ENCODE measurements around the gene ATXN1L.
A peak's percentile ranks its signal among the peaks of the same experiment; 100 is the strongest.
"Not testable (repeated sequence)": the region's sequence is repeated elsewhere in the genome, so short reads cannot be mapped to it uniquely, and the experiment has no call there.

Gene ATXN1L

DNA sequence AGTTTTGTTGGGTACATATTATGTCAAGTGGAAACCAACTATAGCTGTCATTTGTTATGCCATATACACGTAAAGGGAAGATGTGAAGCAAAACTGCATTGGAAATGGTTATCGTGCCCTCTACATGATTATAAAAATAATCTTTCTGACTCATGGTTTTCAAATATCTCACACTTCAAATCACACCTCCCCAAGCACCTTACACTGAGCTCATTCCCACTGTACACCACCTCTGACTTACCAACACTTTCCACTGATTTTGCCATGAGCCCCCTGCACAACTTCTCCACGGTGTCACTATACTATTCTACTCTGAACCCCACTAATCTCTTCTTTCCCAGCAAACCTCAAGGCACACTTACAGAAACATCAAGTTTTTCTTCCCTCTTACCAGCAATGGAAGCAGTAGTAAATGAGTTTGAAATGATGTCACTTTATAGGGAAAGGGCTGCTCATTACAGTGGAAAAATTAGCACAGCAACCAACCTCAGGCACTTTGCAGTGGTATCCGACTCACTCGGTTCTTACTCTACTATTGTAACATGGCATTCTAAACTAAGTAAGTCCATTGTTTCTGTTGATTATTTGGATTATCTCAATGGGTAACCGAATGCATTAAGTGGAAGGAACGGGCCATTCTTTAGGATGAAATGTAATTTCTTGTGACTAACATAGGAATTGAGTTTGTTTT lies 19.5 kb downstream of the ATXN1L start:
- no peak overlapping the region for H3K4me3 ChIP-seq (ENCODE audit: low read length)
- TF ChIP-seq ZNF274 (IDR thresholded peaks at IDR 0.05; ENCODE audit: low read depth, low read length) = no peak

DNA sequence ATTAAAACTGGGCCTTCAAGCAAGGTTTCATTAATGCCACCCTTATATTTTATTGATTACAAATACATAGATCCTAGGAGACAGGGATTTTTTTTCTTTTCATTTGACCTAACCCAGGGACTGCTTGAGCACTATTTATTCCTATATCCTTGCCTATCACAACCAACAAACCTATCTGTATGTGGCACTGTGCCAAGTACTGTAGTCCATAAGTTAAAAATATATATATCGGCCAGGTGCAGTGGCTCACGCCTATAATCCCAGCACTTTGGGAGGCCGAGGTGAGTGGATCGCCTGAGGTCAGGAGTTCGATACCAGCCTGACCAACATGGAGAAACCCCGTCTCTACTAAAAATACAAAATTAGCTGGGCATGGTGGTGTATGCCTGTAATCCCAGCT lies 21.4 kb downstream of the ATXN1L start:
- H3K4me3 ChIP-seq (ENCODE audit: low read length) = not testable (repeated sequence)

DNA sequence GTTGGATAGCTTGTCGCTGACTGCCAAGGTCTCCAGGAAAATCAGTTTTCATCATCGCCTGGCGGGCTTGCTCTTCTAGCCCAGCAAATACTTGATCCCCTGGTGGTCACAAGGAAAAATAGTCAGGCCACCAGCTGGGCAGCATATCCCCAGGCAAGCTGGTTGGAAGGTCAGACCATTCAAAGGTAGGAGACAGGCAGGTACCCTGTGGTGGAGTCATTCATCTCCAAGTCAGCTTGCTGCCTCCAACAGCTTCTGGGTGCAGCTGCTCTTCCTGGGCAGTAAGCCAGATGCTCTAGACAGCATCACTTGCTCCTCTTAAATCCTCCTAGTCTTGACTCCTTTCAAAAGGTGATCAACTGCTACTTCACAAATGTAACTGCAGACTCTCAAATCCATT lies 22.2 kb downstream of the ATXN1L start:
- H3K4me3 ChIP-seq (ENCODE audit: low read length) = no peak overlapping the region
- no peak for TF ChIP-seq ZNF274 (IDR thresholded peaks at IDR 0.05; ENCODE audit: low read depth, low read length)

DNA sequence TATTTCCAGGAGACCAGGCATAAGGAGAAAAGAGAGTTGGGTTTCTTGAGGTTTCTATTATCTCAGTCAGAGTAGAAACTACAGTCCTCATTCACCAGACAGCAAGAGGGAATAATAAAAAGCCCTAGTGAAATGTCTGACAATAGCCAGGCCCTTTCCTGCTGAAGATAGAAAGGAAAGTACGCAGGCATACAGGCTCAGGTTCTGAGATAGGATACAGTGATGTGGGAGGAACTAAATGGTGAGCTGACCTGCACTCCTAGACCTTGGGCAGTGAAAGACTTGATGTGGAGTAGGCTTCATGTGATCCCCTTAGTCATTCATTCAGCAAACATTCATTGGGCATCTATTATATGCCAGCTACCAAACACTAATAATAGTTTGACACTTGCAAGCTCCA lies 23.3 kb downstream of the ATXN1L start:
- no peak overlapping the region for H3K4me3 ChIP-seq (ENCODE audit: low read length)
- no peak for TF ChIP-seq ZNF274 (IDR thresholded peaks at IDR 0.05; ENCODE audit: low read depth, low read length)

DNA sequence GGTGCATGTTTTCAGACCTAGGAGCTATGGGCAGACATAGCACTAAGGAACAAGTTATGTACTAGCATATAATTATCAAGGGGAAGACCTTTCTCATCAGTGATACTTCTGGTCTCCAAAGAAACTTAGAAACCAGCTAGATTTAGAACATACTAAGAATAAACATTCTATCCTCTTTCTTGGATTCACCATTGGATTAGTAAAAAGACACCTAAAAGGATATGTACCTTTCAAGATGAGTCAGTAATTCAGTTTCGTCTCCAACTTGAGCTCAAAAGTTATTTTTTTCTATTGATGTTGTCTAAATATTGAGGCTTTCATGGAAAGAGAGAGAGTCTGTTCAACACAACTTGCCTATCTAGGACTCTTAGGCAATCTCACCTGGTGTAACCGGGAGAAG lies 25.0 kb downstream of the ATXN1L start:
- no peak for TF ChIP-seq ZNF274 (IDR thresholded peaks at IDR 0.05; ENCODE audit: low read depth, low read length)

DNA sequence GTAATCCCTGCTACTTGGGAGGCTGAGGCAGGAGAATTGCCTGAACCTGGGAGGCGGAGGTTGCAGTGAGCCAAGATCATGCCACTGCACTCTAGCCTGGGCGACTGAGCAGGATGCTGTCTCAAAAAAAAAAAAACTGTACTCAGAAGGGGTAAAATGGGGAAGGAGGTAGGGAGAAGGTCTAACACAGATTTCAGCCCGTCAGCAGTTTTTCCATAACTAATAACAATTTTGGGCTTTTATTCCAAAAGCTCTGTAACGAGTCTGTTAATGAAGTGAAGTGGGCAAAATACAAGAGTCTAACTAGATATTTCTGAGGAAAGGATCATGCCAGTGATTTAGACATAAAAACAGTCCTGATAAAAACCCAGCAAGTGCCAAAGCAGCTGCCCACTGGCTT lies 27.4 kb downstream of the ATXN1L start:
- no peak overlapping the region for H3K4me3 ChIP-seq (ENCODE audit: low read length)
- no peak for TF ChIP-seq ZNF274 (IDR thresholded peaks at IDR 0.05; ENCODE audit: low read depth, low read length)

More for the DNA sequence above, 25.0 kb downstream of the ATXN1L start:
- H3K4me3 ChIP-seq (ENCODE audit: low read length) = no peak overlapping the region

DNA sequence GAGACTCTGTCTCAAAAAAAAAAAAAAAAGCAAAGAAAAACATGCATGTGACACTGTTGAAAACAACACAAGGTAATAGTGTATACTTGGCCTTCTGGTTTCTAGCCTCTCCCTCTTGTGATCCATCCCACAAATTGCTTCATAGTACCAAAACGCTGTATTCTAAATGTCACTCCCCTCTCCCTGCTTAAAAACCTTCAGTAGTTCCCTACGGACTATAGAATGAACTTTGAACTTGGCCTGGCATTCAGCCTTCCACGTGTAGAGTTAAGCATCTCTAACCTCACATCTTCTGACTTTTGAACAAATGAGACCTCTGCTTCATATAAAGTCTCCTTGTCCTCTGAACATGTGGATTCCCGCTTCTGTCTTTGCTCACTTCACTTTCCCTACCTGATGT lies 33.1 kb downstream of the ATXN1L start:
- H3K4me3 ChIP-seq (ENCODE audit: low read length) = no peak overlapping the region
- TF ChIP-seq ZNF274 (IDR thresholded peaks at IDR 0.05; ENCODE audit: low read depth, low read length) = no peak

DNA sequence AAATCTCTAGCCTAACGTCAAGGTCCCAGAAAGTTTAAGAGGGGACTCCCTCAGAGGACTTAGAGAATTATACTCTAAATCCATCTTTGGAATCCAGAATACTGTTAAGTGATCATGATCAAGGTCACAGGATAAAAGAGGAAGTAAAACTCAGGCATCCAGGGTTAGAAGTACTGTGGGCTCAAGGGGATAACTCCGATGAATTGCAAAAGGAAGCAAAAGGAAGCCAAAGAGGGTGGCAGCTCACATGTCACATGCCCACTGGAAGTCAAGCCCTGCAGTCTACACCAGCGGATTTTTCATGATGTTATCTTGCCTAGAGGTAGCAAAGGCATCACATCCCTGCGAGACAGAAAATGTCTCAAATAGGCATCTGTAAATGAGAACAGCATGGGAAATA lies 34.4 kb downstream of the ATXN1L start:
- no peak for TF ChIP-seq ZNF274 (IDR thresholded peaks at IDR 0.05; ENCODE audit: low read depth, low read length)
- no peak overlapping the region for H3K4me3 ChIP-seq (ENCODE audit: low read length)

DNA sequence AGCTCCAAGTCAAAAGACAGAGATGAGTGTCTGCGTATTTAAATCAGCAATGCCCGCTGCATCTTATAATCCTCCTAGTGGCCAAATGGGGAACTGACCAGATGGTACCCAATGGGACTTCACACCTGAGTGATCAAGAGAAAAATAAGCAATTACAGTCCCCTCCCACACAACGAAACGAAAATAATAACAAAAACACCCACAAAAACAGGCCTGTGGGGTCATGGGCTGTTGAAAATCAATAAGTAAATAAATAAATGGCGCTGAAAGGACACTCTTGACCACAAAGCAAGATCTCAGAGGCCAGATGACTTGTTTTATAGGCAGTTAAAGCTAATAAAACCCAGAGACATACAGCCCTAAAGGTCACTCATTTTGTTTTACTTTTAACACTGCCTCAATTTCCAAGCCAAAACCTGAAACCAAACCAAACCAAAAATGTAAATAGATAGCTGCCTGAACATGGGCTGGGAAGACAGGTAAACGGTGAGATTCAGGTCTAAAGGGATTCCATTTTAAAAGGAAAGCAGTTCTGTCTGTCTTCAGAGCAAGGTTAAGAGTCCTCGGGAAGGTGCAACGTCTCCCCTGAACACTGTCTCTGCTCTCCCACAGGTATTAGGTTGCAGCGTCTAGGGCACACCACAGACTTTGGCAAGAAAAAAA lies 36.9 kb downstream of the ATXN1L start:
- peak overlapping the region; percentile 60 for H3K4me3 ChIP-seq (ENCODE audit: low read length)
- no peak for TF ChIP-seq ZNF274 (IDR thresholded peaks at IDR 0.05; ENCODE audit: low read depth, low read length)

DNA sequence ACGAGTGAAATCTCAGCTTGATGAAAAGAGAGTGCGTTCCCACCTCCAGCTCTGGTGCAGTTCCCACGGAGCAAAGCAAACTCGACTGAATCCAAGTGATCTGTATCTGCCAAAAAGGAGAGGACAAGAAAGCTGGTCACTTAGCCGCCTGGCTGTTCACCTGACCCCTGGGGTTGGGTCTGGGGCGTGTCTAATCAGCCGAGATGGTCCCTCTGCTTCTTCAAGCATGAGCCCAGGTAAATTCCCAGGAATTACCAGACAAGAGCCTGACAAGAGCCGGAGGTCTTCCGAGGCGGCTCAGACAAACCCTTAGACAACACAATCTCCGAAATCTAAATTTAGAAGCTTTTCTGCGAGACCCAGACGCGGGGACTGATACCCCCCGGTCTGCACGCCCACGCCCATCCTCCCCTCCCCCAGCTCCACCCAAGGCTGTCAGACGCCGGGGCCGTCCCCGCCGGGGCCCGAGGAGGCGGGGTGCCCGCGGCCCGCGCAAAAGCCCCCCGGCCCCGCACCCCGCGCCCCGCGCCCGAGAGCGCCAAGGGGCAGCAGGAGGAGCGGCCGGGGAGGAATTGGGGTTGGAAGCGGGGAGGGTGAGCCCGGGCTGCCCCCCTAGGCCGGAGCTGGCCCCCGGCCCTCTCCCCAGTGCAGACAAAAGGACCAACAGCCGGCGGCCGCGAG lies 37.5 kb downstream of the ATXN1L start:
- no peak for TF ChIP-seq ZNF274 (IDR thresholded peaks at IDR 0.05; ENCODE audit: low read depth, low read length)
- peak overlapping the region; percentile 60 for H3K4me3 ChIP-seq (ENCODE audit: low read length)

DNA sequence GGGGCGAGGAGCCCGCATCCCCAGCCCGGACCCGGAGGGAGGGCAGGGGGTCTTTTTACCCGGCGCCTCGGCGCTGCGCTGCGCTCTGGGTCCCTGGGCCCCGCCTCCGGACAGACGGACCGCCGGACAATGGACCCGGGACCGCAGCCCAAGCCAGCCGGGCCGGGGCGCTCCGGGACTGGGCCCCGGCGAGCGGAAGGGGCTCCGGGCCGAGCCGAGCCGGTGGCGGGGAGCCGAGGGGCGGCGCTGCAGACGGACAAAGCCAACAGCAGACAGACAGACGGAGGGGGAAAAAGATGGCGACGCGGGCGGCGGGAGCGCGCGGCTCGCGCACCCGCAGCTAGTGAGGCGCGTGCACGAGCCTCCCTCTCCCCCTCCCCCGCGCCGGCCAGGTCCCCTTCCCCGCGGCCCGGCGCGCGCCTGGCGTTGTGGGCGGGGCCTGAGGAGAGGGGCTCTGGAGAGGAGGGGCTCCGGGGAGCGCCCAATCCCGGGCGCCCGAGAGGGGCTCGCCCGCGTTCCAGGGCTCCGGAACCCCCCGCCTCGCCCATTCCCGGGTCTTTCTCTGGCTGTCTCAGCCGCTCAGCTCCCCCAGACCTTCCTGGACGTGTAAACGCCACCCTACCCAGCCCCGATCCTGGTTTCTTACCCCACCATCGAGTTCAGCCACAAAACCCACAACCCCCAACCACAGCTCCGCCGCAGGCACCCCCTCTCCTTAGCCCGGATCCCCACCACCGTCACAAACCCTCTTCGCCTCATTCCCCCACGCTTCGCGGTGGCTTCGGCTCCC lies 38.3 kb downstream of the ATXN1L start, which contains the start of gene ZNF821:
TSS of gene ZNF821 (minus strand) at position 334 of the 790 bp plus-strand sequence. CDS start 4,236 bp downstream, outside the sequence.
- H3K4me3 ChIP-seq (ENCODE audit: low read length) = peak within 1 kb of the TSS; percentile 60
- no peak for TF ChIP-seq ZNF274 (IDR thresholded peaks at IDR 0.05; ENCODE audit: low read depth, low read length)

DNA sequence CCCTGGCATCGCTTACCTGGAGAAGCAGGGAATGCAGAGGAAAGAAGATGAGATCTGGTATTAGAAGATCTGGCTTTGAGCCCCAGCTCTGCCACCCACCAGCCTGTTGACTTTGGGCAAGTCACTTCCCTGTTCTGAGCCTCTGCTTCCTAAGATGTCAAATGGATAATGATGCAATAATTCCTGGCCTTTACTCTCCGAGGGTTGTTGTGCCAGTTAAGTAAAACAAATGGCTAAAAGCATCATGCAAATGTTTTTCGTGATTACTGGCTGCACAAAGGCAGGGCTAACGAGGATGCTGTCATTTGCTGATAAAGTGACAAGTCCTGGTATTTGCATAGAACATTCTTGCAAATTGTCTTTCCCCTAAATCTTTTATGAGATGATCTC lies 39.5 kb downstream of the ATXN1L start:
- H3K4me3 ChIP-seq (ENCODE audit: low read length) = no peak overlapping the region

DNA sequence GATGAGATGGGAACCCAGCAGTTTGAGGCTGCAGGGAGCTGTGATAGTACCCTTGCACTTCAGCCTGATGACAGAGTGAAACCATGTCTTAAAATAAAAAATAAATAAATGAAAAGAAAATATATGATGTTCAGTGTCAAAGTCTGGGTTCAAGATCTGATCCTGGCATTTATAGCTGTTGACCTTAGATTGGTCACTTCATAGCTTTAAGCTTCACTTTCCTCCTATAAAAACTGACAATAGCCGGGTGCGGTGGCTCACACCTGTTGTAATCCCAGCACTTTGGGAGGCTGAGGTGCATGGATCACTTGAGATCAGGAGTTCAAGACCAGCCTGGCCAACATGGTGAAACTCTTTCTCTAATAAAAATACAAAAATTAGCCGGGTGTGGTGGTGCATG lies 43.4 kb downstream of the ATXN1L start:
- H3K4me3 ChIP-seq (ENCODE audit: low read length) = no peak overlapping the region
- no peak for TF ChIP-seq ZNF274 (IDR thresholded peaks at IDR 0.05; ENCODE audit: low read depth, low read length)

More for the DNA sequence above, 39.5 kb downstream of the ATXN1L start:
- TF ChIP-seq ZNF274 (IDR thresholded peaks at IDR 0.05; ENCODE audit: low read depth, low read length) = no peak

DNA sequence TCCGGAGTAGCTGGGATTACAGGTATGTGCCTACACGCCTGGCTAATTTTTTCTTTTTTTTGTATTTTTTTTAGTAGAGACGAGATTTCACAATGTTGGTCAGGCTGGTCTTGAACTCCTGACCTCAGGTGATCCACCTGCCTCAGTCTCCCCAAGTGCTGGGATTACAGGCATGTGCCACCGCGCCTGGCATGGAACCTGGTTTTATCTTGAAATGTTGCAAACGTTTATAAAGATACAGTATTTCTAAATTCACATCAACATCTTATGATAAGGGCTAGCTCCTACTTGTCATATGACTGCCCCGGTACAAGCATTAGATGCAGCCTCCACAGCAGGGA lies 48.1 kb downstream of the ATXN1L start:
- H3K4me3 ChIP-seq (ENCODE audit: low read length) = peak overlapping the region; percentile 85; the same call in 1 of the 2 replicates
- no peak for TF ChIP-seq ZNF274 (IDR thresholded peaks at IDR 0.05; ENCODE audit: low read depth, low read length)
